Effector memory CD4-positive, alpha-beta T cell (primary cell): ENCODE measurements around the gene NCKAP5.

Experiments
- DNase-seq, 3 donors: peaks; one replicate each; pipeline ENCODE4 v3.0.0-alpha.2; 2020
- H3K27ac ChIP-seq: 2 replicates; pipeline ENCODE4 v1.7.0; 2013; ENCODE audit warnings: mild to moderate bottlenecking, low read length, moderate library complexity; ENCODE audit not compliant: insufficient read depth, poor library complexity, severe bottlenecking
- H3K27me3 ChIP-seq: replicated peaks from 2 replicates; pipeline ENCODE4 v1.7.0; 2013; ENCODE audit warnings: mild to moderate bottlenecking, low read length; ENCODE audit not compliant: insufficient read depth, control insufficient read depth, poor library complexity, severe bottlenecking
- H3K36me3 ChIP-seq: 2 replicates; pipeline ENCODE4 v1.7.0; 2013; ENCODE audit warnings: mild to moderate bottlenecking, low read length, moderate library complexity; ENCODE audit not compliant: control insufficient read depth, insufficient read depth
- H3K4me1 ChIP-seq: 2 replicates; pipeline ENCODE4 v1.7.0; 2013; ENCODE audit warnings: low read length, mild to moderate bottlenecking; ENCODE audit not compliant: control insufficient read depth, insufficient read depth, poor library complexity, severe bottlenecking
- H3K4me3 ChIP-seq: 2 replicates; pipeline ENCODE4 v1.7.0; 2013; ENCODE audit warnings: low read length, low read depth, mild to moderate bottlenecking; ENCODE audit not compliant: insufficient read depth, poor library complexity, severe bottlenecking
- H3K9me3 ChIP-seq: 2 replicates; pipeline ENCODE4 v1.7.0; 2013; ENCODE audit warnings: mild to moderate bottlenecking, low read length, moderate library complexity; ENCODE audit not compliant: control insufficient read depth
- total RNA-seq, 3 donors: gene quantifications; one replicate each; lab custom pipeline; 2026; lab: John Stamatoyannopoulos, UW

NCKAP5 gene
- total RNA-seq: 0 reads per million in 3 donors

- no peak for DNase-seq
- no peaks in the 10 kb centered on the region for H3K36me3 ChIP-seq
- H3K4me3 ChIP-seq: no peak within 1 kb of the TSS
- H3K27me3 ChIP-seq: no peaks in the 10 kb centered on the region
- no peak within 1 kb of the TSS for H3K27ac ChIP-seq
- no peaks in the 10 kb centered on the region for H3K4me1 ChIP-seq
- no peaks in the 10 kb centered on the region for H3K9me3 ChIP-seq
Observed at GRCh38 chr2:133568172-133568571, at the start of gene NCKAP5. TSS of gene NCKAP5 (minus strand) at chr2:133568463. CDS start at chr2:133517526, 50,937 bp downstream.

- DNase-seq: no peak
- H3K9me3 ChIP-seq: no peaks in the 10 kb centered on the region
- H3K4me1 ChIP-seq: no peaks in the 10 kb centered on the region
- H3K27me3 ChIP-seq: no peaks in the 10 kb centered on the region
- no peaks in the 10 kb centered on the region for H3K36me3 ChIP-seq
- no peak overlapping the region for H3K4me3 ChIP-seq
- H3K27ac ChIP-seq: no peak overlapping the region
Observed at GRCh38 chr2:133609664-133610063, 41.4 kb upstream of the NCKAP5 start.

GRCh38 chr2:133608291-133608690 lies 40.0 kb upstream of the NCKAP5 start:
- Histone ChIP-seq H3K4me3 (no peak overlapping the region), H3K4me1 (no peaks in the 10 kb centered on the region), H3K27me3 (no peaks in the 10 kb centered on the region), H3K27ac (no peak overlapping the region), H3K9me3 (no peaks in the 10 kb centered on the region), H3K36me3 (no peaks in the 10 kb centered on the region)
- no peak for DNase-seq

GRCh38 chr2:133607679-133608078 lies 39.4 kb upstream of the NCKAP5 start:
- Histone ChIP-seq H3K4me3 (no peak overlapping the region), H3K9me3 (no peaks in the 10 kb centered on the region), H3K36me3 (no peaks in the 10 kb centered on the region), H3K27ac (no peak overlapping the region), H3K4me1 (no peaks in the 10 kb centered on the region), H3K27me3 (no peaks in the 10 kb centered on the region)
- DNase-seq: no peak

- Histone ChIP-seq H3K36me3 (no peaks in the 10 kb centered on the region), H3K4me1 (no peaks in the 10 kb centered on the region), H3K9me3 (no peaks in the 10 kb centered on the region), H3K4me3 (no peak overlapping the region), H3K27ac (no peak overlapping the region), H3K27me3 (no peaks in the 10 kb centered on the region)
- no peak for DNase-seq
Observed at GRCh38 chr2:133606616-133607015, 38.4 kb upstream of the NCKAP5 start.

- Histone ChIP-seq H3K27me3 (no peaks in the 10 kb centered on the region), H3K4me3 (no peak overlapping the region), H3K27ac (no peak overlapping the region), H3K36me3 (no peaks in the 10 kb centered on the region), H3K9me3 (no peaks in the 10 kb centered on the region), H3K4me1 (no peaks in the 10 kb centered on the region)
- no peak for DNase-seq
Observed at GRCh38 chr2:133605766-133606137, 37.5 kb upstream of the NCKAP5 start.

- H3K4me3 ChIP-seq: no peak overlapping the region
- H3K36me3 ChIP-seq: no peaks in the 10 kb centered on the region
- H3K9me3 ChIP-seq: no peaks in the 10 kb centered on the region
- DNase-seq: no peak
- no peaks in the 10 kb centered on the region for H3K27me3 ChIP-seq
- no peak overlapping the region for H3K27ac ChIP-seq
- H3K4me1 ChIP-seq: no peaks in the 10 kb centered on the region
Observed at GRCh38 chr2:133605011-133605765, 36.9 kb upstream of the NCKAP5 start.

- no peak overlapping the region for H3K27ac ChIP-seq
Observed at GRCh38 chr2:133603109-133603508, 34.8 kb upstream of the NCKAP5 start.

GRCh38 chr2:133602538-133602937 lies 34.3 kb upstream of the NCKAP5 start:
- no peaks in the 10 kb centered on the region for H3K4me1 ChIP-seq
- H3K4me3 ChIP-seq: no peak overlapping the region
- no peaks in the 10 kb centered on the region for H3K9me3 ChIP-seq
- no peak for DNase-seq
- no peaks in the 10 kb centered on the region for H3K27me3 ChIP-seq
- H3K27ac ChIP-seq: no peak overlapping the region
- no peaks in the 10 kb centered on the region for H3K36me3 ChIP-seq

More at GRCh38 chr2:133603109-133603508, 34.8 kb upstream of the NCKAP5 start:
- no peak overlapping the region for H3K4me3 ChIP-seq
- H3K27me3 ChIP-seq: no peaks in the 10 kb centered on the region
- no peaks in the 10 kb centered on the region for H3K9me3 ChIP-seq
- no peaks in the 10 kb centered on the region for H3K36me3 ChIP-seq
- no peak for DNase-seq
- no peaks in the 10 kb centered on the region for H3K4me1 ChIP-seq

GRCh38 chr2:133600266-133600928 lies 32.1 kb upstream of the NCKAP5 start:
- H3K4me3 ChIP-seq: no peak overlapping the region
- no peaks in the 10 kb centered on the region for H3K36me3 ChIP-seq
- no peak overlapping the region for H3K27ac ChIP-seq
- no peaks in the 10 kb centered on the region for H3K27me3 ChIP-seq
- no peaks in the 10 kb centered on the region for H3K4me1 ChIP-seq
- DNase-seq: no peak
- H3K9me3 ChIP-seq: no peaks in the 10 kb centered on the region
